Fibroblast of lung (primary cell): ENCODE measurements around the gene SLC8A2. TPM values are rescaled to one million over a fixed set of nuclear protein-coding genes. Genes with fewer than 3 reads are reported as not detected.

Experiments used
- DNase-seq, 2 donors: peaks; one replicate each; pipeline versions ENCODE4 v3.0.0 to v3.0.0-alpha.2; 2010; ENCODE audit warnings: low read depth in 2 of 2
- H2AFZ ChIP-seq: 2 replicates; pipeline ENCODE4 v1.5.1; 2012; ENCODE audit warnings: low read length, control low read depth, inconsistent platforms
- H3K27ac ChIP-seq: 2 replicates; pipeline ENCODE4 v1.5.1; 2011; ENCODE audit warnings: low read length, control low read depth; ENCODE audit not compliant: insufficient read depth
- H3K27me3 ChIP-seq: 2 replicates; pipeline ENCODE4 v1.5.1; 2011; ENCODE audit warnings: mild to moderate bottlenecking, low read length; ENCODE audit not compliant: control insufficient read depth, insufficient read depth
- H3K36me3 ChIP-seq: 2 replicates; pipeline ENCODE4 v1.5.1; 2011; ENCODE audit warnings: low read length; ENCODE audit not compliant: control insufficient read depth, insufficient read depth
- H3K4me1 ChIP-seq: 2 replicates; pipeline ENCODE4 v1.5.1; 2011; ENCODE audit warnings: low read length; ENCODE audit not compliant: control insufficient read depth, insufficient read depth; ENCODE audit errors: extremely low read depth
- H3K4me2 ChIP-seq: 2 replicates; pipeline ENCODE4 v1.5.1; 2011; ENCODE audit warnings: low read length, control low read depth; ENCODE audit not compliant: insufficient read depth; ENCODE audit errors: extremely low read depth
- H3K4me3 ChIP-seq, 4 experiments: fragments of 200-600 bp in 1 of 4; sonication (generic) in 1 of 4; replicated peaks in 1 of 4; 2 replicates each; pipeline ENCODE4 v1.5.1; 2011 to 2016; ENCODE audit warnings: low read length in 4 of 4, low read depth in 3 of 4, mild to moderate bottlenecking in 3 of 4, control low read depth in 2 of 4, inconsistent platforms in 1 of 4, mixed read lengths in 1 of 4; ENCODE audit not compliant: insufficient read depth in 1 of 4; ENCODE audit errors: control extremely low read depth in 1 of 4
- H3K79me2 ChIP-seq: 2 replicates; pipeline ENCODE4 v1.5.1; 2012; ENCODE audit warnings: mild to moderate bottlenecking, low read length, inconsistent platforms; ENCODE audit not compliant: control insufficient read depth, insufficient read depth
- H3K9ac ChIP-seq: 2 replicates; pipeline ENCODE4 v1.5.1; 2011; ENCODE audit warnings: mild to moderate bottlenecking, low read length, control low read depth; ENCODE audit not compliant: insufficient read depth
- H3K9me3 ChIP-seq: 2 replicates; pipeline ENCODE4 v1.5.1; 2012; ENCODE audit warnings: low read depth, low read length; ENCODE audit not compliant: control insufficient read depth, insufficient read depth
- H4K20me1 ChIP-seq: 2 replicates; pipeline ENCODE4 v1.5.1; 2011; ENCODE audit warnings: low read length; ENCODE audit not compliant: control insufficient read depth, insufficient read depth; ENCODE audit errors: extremely low read depth
- CTCF ChIP-seq, 2 donors: IDR thresholded peaks in 1 of 2; conservative IDR thresholded peaks in 1 of 2; 1 replicate in 1 of 2; 2 replicates in 1 of 2; pipeline ENCODE4 v1.5.1; 2011 to 2012; ENCODE audit warnings: low read length in 2 of 2, control low read depth in 1 of 2, inconsistent platforms in 1 of 2, low read depth in 1 of 2, mild to moderate bottlenecking in 1 of 2
- EZH2 ChIP-seq: IDR thresholded peaks from 2 replicates; pipeline ENCODE4 v1.5.1; 2012; ENCODE audit warnings: low read length, control low read depth, mild to moderate bottlenecking; ENCODE audit errors: missing control alignments
- polyA plus RNA-seq, 2 donors: library from polyadenylated mRNA; depleted of rRNA in 1 of 2; stranded (reverse) in 1 of 2; unstranded in 1 of 2; fragments of >200 nt; gene quantifications; 2 replicates each; pipeline ENCODE4 v1.2.1, GENCODE V29; 2011 to 2012; ENCODE audit warnings: missing spikeins in 1 of 2
- total RNA-seq: library from RNA; depleted of rRNA; stranded (reverse); fragments of >200 nt; gene quantifications from 2 replicates; pipeline ENCODE4 v1.2.1, GENCODE V29; 2014

SLC8A2 gene
- total and polyA plus RNA-seq, 2 donors (not counting 1 experiment from before 2014, with no cell fraction given), result under 0.01 TPM; not detected in 1

DNA sequence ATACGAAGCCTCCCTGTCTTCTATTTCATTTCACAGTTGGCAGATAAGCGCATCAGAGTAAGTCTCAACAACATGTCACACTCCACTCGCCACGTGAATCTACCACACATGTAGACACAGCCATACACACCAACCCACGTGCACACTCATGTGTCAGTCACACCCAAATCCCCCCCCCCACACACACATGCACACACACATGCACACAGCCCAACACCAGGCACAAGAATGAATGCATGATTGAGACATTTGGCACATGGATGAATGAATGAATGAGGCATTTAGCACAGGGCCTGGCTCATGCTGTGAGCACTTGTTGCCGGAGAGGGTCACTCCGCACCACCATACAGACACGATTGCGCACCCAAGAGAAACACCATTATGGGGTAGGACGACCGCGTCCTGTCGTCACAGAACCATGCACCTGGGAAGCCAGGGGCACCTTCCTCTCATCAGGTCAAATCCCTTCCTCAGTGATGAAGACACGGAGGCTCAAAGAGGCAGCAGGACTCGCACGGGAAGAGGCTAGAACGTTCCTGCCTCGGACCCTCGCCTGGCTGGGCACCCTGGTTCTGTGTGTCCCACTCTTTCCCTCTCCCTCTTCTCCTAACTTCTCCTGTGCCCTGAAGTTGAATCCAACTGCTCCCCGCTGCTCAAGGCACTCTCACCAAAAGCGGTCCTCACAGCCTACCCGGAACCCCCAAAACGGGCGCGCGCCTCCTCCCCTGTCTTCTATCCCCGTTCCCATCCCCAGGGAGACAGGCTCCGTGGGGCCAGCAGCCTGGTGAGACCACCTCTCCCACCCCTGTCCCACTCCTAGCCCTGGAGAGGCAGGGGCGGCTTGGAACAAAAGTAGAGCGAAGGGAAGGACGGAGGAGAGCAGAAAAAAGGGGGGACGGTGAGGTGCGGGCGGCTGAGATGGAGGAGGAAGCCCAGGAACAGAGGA lies 53.7 kb downstream of the SLC8A2 start:
- Histone ChIP-seq H3K4me2 (peak overlapping the region; percentile 87), H3K27me3 (peaks cover 41% of the 10 kb centered on the region), H3K36me3 (peaks cover 4% of the 10 kb centered on the region), H4K20me1 (no peaks in the 10 kb centered on the region), H3K4me1 (peaks cover 5% of the 10 kb centered on the region), H3K9me3 (no peaks in the 10 kb centered on the region), H3K4me3 (peak overlapping the region; percentile 28 to 75 (median 62)), H2AFZ (no peak overlapping the region), H3K27ac (no peak overlapping the region), H3K79me2 (no peaks in the 10 kb centered on the region), H3K9ac (peak overlapping the region; percentile 69)
- peak in 1 of 2 donors; percentile 19 for DNase-seq
- TF ChIP-seq CTCF (conservative IDR thresholded peaks at IDR 0.05 in 1 of 2, IDR thresholded peaks at IDR 0.05 in 1 of 2; ENCODE audit: low read depth in 1 of 2, low read length in 2 of 2), result no peak
- TF ChIP-seq EZH2, result no peak

- TF ChIP-seq EZH2, result no peak
- TF ChIP-seq CTCF (conservative IDR thresholded peaks at IDR 0.05 in 1 of 2, IDR thresholded peaks at IDR 0.05 in 1 of 2; ENCODE audit: low read depth in 1 of 2, low read length in 2 of 2), result no peak
- Histone ChIP-seq H3K9me3 (no peaks in the 10 kb centered on the region), H3K27ac (no peak overlapping the region), H4K20me1 (no peaks in the 10 kb centered on the region), H3K27me3 (peaks cover 33% of the 10 kb centered on the region), H3K4me2 (peak overlapping the region; percentile 87), H3K79me2 (no peaks in the 10 kb centered on the region), H2AFZ (no peak overlapping the region), H3K4me3 (peak overlapping the region in 1 of 4 experiments; percentile 75), H3K9ac (no peak overlapping the region), H3K4me1 (peaks cover 5% of the 10 kb centered on the region), H3K36me3 (peaks cover 4% of the 10 kb centered on the region)
- DNase-seq, result no peak
Measured at GRCh38 chr19:47417107-47417745, 54.5 kb downstream of the SLC8A2 start.

- Histone ChIP-seq H3K27me3 (peaks cover 27% of the 10 kb centered on the region), H4K20me1 (no peaks in the 10 kb centered on the region), H3K4me2 (no peak overlapping the region), H3K9me3 (no peaks in the 10 kb centered on the region), H3K4me1 (peaks cover 5% of the 10 kb centered on the region), H2AFZ (no peak overlapping the region), H3K4me3 (no peak overlapping the region), H3K79me2 (no peaks in the 10 kb centered on the region), H3K27ac (no peak overlapping the region), H3K9ac (no peak overlapping the region), H3K36me3 (peaks cover 4% of the 10 kb centered on the region)
- DNase-seq, result no peak
- no peak for TF ChIP-seq CTCF (conservative IDR thresholded peaks at IDR 0.05 in 1 of 2, IDR thresholded peaks at IDR 0.05 in 1 of 2; ENCODE audit: low read depth in 1 of 2, low read length in 2 of 2)
- no peak for TF ChIP-seq EZH2
Measured at GRCh38 chr19:47416643-47416985, 55.1 kb downstream of the SLC8A2 start.
